ENCODE results near the gene HMGXB3.

HMGXB3 gene

DNA sequence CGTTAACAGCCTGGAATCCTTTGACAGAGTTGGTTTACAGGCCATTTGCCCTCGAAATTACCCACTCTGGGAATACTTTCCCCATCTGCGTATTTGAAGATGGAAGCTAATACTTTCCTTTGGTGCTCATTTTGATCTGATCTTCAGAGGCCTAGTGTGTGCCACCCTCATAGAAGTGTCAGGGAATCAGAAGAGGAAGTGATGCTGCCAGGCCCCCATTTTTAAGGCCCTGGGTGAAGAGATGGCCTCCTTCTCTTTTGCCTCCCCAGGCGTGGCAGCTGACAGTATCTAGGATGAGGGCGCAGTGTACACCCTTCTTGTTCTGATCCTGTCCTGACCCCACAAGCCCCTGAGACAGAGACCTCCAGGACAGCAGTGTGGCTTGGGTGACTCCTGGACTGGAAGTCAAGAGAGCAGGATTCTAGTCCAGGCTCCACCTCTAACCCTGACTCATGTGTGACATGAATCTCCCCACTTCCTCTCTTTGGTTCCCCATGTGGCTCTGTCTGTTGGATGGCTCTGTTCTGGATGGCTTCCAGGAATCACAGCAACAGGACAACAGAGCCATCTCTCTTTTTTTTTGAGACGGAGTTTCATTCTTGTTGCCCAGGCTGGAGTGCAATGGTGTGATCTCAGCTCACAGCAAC is 58.1 kb downstream of the HMGXB3 start:
- peaks cover 97% of the 10 kb centered on the region for H3K36me3 ChIP-seq
- no peaks in the 10 kb centered on the region for H3K9me3 ChIP-seq
- no peak for TF ChIP-seq CTCF (IDR thresholded peaks at IDR 0.05)
- H3K27ac ChIP-seq: peak overlapping the region; percentile 59
- H3K4me1 ChIP-seq (ENCODE audit: control insufficient read depth in 1 of 2, insufficient read depth in 1 of 2, low read depth in 1 of 2, low read length in 1 of 2): peaks cover 9 to 14% of the 10 kb centered on the region in 2 experiments
- H3K4me3 ChIP-seq (ENCODE audit: low read depth in 1 of 2, low read length in 1 of 2): no peak overlapping the region
- H3K27me3 ChIP-seq: no peaks in the 10 kb centered on the region

- Histone ChIP-seq H3K27ac (no peak overlapping the region), H3K4me1 (ENCODE audit: control insufficient read depth in 1 of 2, insufficient read depth in 1 of 2, low read depth in 1 of 2, low read length in 1 of 2) (peaks cover 9 to 14% of the 10 kb centered on the region in 2 experiments), H3K4me3 (ENCODE audit: low read depth in 1 of 2, low read length in 1 of 2) (no peak overlapping the region), H3K27me3 (no peaks in the 10 kb centered on the region), H3K9me3 (no peaks in the 10 kb centered on the region), H3K36me3 (peaks cover 97% of the 10 kb centered on the region)
- TF ChIP-seq CTCF (IDR thresholded peaks at IDR 0.05): no peak
Measured at GRCh38 chr5:150059623-150060022, 59.1 kb downstream of the HMGXB3 start.

DNA sequence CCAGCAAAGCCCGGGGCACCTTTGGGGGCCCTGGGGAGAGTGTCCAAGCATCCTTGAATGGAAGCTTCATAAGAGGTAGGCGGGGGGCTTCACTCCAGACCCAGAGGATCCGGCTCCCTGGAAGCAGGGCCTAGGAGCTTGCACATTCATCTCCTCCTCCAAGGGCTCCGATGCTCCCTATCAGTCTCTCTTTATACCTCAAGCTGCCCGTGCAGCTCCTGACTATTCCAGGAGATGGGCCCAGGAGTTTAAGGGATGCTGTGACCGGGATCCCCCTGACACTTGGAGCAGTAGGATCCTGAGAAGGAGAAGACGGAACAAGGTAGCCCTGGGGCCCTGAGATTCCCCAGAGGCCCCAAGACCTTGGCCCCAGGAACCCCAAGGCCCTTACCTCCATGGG is 59.9 kb downstream of the HMGXB3 start:
- no peaks in the 10 kb centered on the region for H3K9me3 ChIP-seq
- no peak for TF ChIP-seq CTCF (IDR thresholded peaks at IDR 0.05)
- H3K27me3 ChIP-seq: no peaks in the 10 kb centered on the region
- no peak overlapping the region for H3K27ac ChIP-seq
- peaks cover 97% of the 10 kb centered on the region for H3K36me3 ChIP-seq
- H3K4me1 ChIP-seq (ENCODE audit: control insufficient read depth in 1 of 2, insufficient read depth in 1 of 2, low read depth in 1 of 2, low read length in 1 of 2): peaks cover 9 to 14% of the 10 kb centered on the region in 2 experiments
- H3K4me3 ChIP-seq (ENCODE audit: low read depth in 1 of 2, low read length in 1 of 2): no peak overlapping the region

DNA sequence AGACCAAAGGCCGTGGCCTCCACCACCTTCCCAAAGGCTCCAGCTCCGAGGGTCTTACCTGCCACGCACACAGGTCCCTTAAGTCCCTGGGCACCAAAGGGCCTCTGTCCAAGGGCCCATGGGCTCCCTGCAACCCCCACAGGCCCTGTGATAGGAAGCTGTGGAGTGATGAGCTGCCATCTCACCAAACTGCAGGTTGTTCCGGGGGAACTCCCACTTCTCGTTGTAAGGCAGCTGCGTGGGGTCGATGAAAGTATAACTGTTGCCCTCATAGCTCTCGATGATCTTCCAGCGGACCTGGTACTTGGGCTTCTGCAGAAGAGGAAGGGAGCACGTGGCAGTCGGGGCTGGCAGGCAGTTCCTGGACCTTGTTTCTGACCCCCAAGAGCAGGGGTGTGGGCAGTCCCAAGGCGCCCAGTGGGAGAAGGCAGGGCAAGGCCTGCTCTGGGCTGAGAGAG is 61.0 kb downstream of the HMGXB3 start:
- no peaks in the 10 kb centered on the region for H3K27me3 ChIP-seq
- TF ChIP-seq CTCF (IDR thresholded peaks at IDR 0.05): no peak
- no peaks in the 10 kb centered on the region for H3K9me3 ChIP-seq
- H3K4me3 ChIP-seq (ENCODE audit: low read depth in 1 of 2, low read length in 1 of 2): no peak overlapping the region
- peaks cover 97% of the 10 kb centered on the region for H3K36me3 ChIP-seq
- no peak overlapping the region for H3K27ac ChIP-seq
- H3K4me1 ChIP-seq (ENCODE audit: control insufficient read depth in 1 of 2, insufficient read depth in 1 of 2, low read depth in 1 of 2, low read length in 1 of 2): peaks cover 9 to 14% of the 10 kb centered on the region in 2 experiments

GRCh38 chr5:150062216-150062922 is 61.8 kb downstream of the HMGXB3 start:
- peaks cover 97% of the 10 kb centered on the region for H3K36me3 ChIP-seq
- no peaks in the 10 kb centered on the region for H3K9me3 ChIP-seq
- H3K27ac ChIP-seq: no peak overlapping the region
- no peak for TF ChIP-seq CTCF (IDR thresholded peaks at IDR 0.05)
- no peaks in the 10 kb centered on the region for H3K27me3 ChIP-seq
- H3K4me3 ChIP-seq (ENCODE audit: low read depth in 1 of 2, low read length in 1 of 2): no peak overlapping the region
- H3K4me1 ChIP-seq (ENCODE audit: control insufficient read depth in 1 of 2, insufficient read depth in 1 of 2, low read depth in 1 of 2, low read length in 1 of 2): peaks cover 9 to 14% of the 10 kb centered on the region in 2 experiments
